ENCODE results near the gene TSC22D1.

- TF ChIP-seq CTCF (IDR thresholded peaks at IDR 0.05; ENCODE audit: poor library complexity) (no peak), EZH2 (IDR thresholded peaks at IDR 0.05; ENCODE audit: borderline replicate concordance) (no peak)
Measured at GRCh38 chr13:44382635-44383145, 193.4 kb downstream of the TSC22D1 start.

All from hepatocyte (in vitro differentiated cells).